GM10266 (cell line): ENCODE data around the gene PPP2R2B.

Experiments used
- DNase-seq: peaks from one replicate; pipeline ENCODE4 v3.0.0; 2012; ENCODE audit errors: extremely low spot score
- TF ChIP-seq, protein P1 (sequence below): IDR thresholded peaks from 2 replicates; pipeline ENCODE4 v1.5.1; 2012; ENCODE audit warnings: mild to moderate bottlenecking, low read depth; ENCODE audit not compliant: control insufficient read depth, insufficient read depth; ENCODE audit errors: missing control alignments

The PPP2R2B gene

DNA sequence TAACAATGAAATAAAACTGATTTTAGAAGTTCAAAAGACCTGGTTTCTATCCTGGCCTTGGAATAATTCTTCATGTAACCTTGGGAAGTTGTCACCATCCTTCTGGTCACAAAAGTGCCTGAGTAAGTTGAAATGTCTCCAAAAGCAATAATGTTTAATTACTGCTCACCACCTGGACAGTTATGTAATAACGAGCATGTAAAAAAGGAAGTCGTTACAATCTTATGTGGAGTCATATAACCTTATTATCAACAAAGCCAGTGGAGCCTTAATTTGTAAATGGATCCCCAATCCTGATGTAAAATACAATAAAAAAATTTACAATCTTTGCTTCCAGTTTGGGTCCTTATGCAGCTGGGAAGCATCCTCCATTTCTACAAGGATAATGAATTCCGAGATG is 298.3 kb downstream of the PPP2R2B start:
- no peak for DNase-seq
- TF ChIP-seq, protein P1, sequence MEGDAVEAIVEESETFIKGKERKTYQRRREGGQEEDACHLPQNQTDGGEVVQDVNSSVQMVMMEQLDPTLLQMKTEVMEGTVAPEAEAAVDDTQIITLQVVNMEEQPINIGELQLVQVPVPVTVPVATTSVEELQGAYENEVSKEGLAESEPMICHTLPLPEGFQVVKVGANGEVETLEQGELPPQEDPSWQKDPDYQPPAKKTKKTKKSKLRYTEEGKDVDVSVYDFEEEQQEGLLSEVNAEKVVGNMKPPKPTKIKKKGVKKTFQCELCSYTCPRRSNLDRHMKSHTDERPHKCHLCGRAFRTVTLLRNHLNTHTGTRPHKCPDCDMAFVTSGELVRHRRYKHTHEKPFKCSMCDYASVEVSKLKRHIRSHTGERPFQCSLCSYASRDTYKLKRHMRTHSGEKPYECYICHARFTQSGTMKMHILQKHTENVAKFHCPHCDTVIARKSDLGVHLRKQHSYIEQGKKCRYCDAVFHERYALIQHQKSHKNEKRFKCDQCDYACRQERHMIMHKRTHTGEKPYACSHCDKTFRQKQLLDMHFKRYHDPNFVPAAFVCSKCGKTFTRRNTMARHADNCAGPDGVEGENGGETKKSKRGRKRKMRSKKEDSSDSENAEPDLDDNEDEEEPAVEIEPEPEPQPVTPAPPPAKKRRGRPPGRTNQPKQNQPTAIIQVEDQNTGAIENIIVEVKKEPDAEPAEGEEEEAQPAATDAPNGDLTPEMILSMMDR = no peak

DNA sequence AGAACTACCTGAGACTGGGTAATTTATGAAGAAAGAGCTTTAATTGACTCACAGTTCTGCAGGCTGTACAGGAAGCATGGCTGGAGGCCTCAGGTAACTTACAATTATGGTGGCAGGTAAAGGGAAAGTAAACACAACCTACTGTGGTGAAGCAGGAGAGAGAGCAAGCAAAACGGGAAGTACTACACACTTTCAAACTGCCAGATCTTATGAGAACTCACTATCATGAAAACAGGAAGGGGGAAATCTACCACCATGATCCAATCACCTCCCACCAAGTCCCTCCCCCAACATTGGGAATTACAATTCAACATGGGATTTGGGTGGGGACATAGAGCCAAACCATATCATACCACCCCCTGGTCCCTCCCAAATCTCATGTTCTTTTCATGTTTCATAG is 303.8 kb downstream of the PPP2R2B start:
- no peak for DNase-seq
- TF ChIP-seq, protein P1 = no peak

DNA sequence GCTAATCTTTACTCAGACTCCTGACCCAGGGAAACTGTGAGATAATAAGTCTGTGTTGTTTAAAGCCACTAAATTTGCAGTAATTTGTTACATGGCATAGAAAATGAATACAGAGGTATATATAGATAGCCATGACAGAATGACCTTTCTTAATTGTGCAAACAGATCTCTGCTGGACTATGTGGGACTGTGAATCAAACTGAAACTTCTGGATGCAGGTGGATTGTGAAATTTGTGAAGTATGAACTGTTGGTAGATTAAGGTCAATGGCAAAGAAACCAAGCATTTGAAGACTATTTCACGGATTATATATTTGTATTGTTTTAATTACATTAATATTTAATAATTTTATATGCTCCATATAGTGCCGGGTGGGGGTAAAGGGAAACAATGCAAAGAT is 310.4 kb downstream of the PPP2R2B start:
- TF ChIP-seq, protein P1 = no peak
- no peak for DNase-seq

DNA sequence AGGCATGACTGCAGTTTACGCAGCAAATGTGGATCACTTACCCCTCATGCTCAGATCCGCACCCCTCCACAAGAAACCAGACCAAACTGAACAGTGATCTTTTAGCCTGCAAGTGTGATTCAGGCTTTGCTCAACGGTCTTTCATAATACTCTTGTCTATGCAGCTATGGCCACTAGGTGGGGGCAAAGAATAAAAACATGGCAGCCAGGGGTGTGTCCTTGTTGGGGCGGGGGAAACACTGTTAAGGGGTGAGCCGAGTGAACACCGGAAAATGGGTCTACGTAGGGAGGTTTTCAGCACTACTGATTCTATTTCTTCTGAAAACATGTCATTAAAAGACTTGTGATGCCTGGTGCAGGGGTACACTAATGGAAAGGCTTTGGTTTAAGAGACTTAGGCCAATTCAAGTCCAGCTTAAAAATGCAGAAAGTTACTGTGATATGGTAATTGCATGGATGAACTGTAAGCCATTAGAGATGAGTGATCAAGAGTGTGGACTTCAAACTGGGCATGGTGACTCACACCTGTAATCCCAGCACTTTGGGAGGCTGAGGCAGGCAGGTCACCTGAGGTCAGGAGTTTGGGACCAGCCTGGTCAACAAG is 312.7 kb downstream of the PPP2R2B start:
- TF ChIP-seq, protein P1 = peak; percentile 61
- peak; percentile 67 for DNase-seq

DNA sequence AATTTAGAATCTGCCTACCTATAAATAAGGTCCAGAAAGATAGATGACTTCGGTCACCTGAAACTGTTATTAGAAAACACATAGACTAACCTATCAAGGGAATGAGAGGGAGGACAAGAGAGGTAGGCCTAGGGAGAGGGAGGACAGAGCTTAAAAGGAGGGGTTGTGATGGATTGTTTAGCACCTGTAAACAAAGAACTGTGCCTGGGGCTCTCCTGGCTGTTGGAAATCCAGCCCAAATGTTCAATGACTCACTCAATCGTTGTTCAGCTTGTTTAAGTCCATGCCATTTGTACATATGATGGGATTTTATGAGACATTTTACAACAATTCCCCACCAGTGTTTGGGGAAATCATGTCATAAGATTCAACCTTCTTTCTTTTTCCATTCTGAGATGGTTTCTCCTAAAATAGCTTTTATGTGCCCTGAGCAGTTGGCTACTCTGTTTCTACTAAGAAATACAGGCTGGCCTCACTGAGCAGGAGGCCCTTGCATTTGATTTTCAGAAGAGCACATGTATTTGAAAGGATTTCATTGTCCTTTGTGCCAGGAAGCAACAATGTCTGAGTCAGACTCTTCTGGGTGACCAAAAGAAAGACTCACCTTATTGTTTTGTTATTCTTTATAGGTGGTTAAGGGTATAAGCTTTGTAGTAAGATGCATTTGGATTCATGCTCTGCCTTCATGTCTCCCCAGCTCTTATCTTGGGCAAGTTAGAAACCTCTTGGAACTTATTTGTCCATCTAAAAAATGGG is 314.4 kb downstream of the PPP2R2B start:
- TF ChIP-seq, protein P1 = no peak
- no peak for DNase-seq

DNA sequence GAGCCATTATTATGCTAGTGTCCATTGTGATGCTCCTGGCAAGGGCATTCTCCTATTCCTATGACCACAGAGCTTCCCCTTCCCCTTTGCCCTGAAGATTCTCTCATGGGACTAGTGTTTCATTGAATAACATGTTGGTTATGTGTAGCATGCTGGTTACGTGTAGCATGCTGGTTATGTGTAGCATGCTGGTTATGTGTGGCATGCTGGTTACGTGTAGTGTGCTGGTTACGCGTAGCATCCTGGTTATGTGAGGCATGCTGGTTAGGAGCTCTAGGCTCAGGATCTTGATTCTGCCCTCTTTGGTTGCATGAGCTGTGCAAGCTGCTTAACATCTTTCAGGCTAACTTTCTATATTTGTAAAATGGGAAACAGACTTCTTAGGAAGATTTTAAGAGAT is 316.1 kb downstream of the PPP2R2B start:
- TF ChIP-seq, protein P1 = no peak
- DNase-seq = no peak

DNA sequence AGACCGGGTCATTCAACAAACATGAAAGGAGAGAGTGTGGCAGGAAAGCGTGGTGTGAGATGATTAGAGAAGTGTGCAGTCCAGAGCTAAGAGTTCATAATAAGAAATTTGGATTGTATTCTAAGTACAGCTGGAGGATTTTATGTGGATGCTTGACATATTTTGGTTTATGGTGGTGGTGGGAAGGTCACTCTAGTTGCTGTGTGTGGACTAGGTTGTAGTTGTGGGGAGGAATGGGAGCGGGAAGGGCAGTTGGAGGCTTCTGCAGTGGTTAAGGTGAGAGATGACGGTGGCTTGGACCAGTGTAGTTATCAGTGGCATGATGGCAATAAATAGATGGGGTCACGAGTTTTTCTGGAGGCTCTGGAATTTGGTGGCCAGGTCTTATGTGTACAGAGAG is 316.8 kb downstream of the PPP2R2B start:
- DNase-seq = no peak
- TF ChIP-seq, protein P1 = no peak
